ENCODE data around the gene GATA2.

GATA2 gene

DNA sequence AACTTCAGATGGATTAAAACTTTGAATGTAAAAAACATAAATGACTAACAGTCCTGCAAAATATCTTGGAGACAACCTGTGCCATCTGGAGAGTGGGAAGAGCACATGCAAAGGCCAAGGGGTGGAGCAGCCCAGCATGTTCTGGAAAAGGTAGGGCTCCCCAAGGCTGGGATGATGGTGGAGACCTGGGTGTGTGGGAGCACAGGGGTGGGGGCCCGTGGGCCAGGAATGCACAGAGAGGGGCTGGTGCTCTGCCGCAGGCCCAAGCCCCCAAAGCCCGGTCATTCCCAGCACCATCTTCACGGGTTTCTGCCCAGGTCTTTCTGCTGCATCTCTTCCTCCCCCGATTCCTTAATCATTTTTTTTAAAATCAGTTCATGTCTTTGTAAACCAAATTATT is 9.7 kb upstream of the GATA2 start:
- no peak for DNase-seq (ENCODE audit: low read depth in 2 of 2)

DNA sequence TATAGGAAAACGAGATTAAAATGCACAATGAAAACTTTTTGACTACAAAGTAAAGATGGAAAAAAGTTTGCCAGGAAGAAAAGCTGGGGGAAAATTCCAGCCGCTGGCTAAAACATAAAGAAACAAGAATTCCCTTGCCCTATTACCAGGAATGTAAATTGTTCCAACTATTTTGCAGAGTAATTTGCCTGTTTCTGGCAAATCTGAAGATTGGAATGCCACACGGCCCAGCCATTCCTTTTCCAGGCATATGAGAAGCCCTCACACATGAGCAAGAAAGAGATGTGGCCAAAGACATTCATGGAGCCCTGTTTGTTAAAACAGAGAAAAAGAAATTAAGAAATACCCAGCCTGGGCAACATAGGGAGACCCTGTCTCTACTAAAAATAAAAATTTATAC is 8.4 kb upstream of the GATA2 start:
- no peak for DNase-seq (ENCODE audit: low read depth in 2 of 2)

DNA sequence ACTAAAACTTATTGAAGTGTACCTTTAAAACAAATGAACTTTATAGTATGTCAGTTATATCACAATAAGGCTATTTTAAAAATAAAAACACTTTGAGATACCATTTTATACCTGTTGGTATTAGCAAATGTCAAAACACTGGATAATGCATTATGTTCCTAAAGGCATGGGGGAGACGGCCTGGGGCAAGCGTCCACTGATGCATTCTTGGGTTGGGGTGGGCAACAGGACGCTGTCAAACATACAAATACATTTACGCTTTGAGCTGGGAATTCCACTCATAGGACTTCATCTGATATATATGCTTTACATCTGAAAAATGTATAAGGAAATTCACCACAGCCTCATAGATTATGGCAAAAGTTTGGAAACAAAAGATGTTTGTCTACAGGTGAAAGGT is 7.6 kb upstream of the GATA2 start:
- DNase-seq (ENCODE audit: low read depth in 2 of 2): no peak

DNA sequence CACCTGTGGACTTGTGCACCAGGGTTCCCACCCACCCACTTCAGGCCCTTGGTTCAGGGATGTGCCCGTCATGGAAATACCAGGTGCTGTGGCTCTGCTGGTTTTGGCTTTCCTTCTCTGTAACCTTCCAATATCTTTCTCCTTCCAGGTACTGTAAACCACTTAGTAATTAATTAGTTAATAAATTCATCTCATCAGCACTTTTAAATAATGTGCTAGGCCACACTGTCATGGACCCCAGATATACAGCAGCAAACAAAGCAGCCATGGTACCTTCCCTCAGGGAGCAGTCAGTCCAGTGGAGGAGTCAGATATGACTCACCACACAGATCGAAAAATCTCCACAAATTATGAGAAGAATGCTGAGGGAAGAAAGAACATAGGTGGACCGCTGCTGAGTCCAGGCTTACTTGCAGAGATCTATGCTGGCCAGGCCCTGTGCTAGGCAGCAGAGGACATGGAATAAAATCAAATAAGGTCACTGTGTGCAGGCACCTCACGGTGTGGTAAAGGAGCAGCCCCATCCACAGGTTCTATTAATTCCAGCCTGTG is 6.8 kb upstream of the GATA2 start:
- DNase-seq (ENCODE audit: low read depth in 2 of 2): no peak

DNA sequence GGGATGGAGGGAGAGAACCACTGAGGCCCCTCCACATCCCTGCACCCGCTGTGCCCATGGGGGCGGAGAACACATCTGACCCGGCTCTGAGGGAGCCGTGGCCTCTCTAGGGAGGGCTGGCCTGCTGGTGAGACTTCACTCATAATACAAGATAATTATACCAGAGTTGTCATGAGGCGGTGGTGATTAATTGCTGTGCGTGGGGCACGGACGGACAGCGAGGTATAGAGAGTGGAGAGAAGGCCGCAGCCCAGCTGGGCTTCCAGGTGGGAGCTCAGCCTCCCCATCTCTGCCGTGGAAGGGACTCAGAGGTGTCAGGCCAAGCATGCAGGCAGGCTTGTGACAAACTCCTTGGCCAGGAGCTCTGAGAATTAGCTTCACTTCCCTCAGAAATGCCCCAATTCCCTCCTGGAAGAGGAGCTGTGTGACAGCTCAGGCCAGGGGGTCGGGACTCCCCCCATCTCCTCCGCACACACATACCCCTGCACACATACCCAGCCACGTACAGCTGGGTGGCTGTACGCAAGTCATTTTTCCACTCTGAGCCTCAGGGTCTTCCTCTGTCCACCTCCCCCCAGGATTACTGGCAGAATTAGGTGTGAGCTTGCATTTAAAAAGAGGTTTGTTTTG is 6.0 kb upstream of the GATA2 start:
- no peak for DNase-seq (ENCODE audit: low read depth in 2 of 2)

DNA sequence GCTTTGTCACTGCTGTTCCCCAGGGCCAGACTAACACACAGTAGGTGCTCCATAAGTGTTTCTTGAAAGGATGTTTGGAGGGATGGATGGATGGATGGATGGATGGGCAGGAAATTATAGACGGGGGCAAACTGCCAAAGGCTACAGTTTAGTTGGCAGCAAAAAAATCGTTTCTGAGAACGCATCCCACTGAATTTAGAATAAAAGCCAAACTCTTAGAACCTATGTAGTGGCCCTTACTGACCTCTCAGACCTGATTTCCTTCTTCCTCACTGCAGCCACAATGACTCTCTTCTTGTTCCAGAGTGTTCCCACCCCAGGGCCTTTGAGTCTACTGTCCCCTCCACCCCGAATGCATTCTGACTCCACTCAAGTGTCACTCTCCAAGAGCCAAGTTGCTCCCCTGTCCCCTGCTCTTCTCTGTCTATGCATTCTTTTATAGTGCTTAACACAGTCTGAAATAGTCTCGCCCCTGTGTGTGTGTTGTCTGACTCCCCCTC is 5.2 kb upstream of the GATA2 start:
- DNase-seq (ENCODE audit: low read depth in 2 of 2): no peak

DNA sequence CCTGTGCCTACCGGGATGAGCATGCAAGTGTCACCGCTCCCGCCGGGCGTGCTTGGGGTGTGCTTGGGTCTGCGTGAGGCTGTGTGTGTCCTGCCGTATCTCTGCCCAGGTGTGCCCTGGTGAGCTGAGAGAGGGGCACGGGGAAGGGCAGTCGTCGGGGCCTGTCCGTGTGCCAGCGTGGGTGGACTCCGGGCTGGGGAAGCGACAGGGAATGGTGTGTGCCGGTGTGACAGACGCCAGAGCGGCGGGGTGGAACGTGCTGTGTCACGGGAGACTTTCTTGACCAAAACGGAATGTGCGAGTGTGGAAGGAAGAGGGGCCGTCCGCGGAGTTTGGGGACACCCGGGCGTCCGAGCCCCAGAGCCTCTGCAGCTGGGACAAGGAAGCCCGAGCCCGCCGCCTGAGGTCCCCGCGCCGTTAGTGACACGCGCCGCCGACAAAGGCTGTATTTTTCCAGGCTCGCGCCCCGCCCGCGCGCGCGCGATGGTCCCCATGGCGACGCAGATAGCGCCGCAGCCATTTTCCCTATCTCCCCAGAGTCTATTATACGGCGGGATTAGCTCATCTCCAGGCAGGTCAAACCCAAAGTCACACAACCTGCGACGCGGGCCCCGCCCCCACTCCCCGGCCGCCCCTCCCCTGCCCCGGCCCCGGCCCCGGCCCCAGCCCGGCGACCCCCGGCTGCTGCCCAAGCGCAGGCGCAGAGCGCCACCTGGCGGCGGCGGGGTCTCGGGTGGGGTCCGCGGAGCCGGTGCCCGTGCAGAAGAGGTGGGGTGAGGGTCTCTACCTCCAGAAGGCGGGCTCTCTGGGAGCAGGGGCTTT is 4.5 kb upstream of the GATA2 start:
- peak in 1 of 2 donors; percentile 55 for DNase-seq (ENCODE audit: low read depth in 2 of 2)

DNA sequence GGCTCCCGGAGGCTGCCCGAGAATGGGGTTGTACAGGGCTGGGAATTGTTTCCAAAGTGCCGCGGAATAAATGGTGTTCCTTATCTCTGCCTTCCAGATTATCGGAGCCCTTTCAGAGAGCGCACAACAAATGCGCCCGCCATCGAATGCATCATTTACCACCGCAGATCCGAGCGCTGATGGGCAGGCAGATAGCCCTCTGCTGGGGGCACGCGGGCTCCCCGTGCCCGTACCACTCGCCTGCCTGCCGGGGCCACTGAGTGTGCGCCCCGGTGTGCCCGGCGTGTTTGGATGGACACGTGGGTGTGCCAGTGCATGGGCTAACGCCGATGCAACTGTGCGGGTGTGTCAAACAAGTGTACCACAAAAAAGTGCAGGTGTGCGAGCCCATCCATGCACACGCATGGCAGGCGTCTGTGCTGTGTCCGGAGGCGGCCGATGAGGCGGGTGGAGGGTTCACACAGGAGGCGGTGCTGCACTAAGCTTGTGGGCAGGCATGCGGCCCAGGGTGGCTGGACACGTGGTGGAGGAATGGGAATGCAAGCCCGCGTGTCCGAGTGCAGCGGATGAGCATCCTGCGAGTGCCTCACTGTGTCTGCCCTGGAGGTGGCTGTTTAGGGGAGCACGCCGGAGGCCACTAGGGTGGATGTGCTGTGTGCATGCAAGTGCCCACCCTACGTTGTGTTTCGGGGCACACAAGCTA is 3.8 kb upstream of the GATA2 start:
- DNase-seq (ENCODE audit: low read depth in 2 of 2): no peak

DNA sequence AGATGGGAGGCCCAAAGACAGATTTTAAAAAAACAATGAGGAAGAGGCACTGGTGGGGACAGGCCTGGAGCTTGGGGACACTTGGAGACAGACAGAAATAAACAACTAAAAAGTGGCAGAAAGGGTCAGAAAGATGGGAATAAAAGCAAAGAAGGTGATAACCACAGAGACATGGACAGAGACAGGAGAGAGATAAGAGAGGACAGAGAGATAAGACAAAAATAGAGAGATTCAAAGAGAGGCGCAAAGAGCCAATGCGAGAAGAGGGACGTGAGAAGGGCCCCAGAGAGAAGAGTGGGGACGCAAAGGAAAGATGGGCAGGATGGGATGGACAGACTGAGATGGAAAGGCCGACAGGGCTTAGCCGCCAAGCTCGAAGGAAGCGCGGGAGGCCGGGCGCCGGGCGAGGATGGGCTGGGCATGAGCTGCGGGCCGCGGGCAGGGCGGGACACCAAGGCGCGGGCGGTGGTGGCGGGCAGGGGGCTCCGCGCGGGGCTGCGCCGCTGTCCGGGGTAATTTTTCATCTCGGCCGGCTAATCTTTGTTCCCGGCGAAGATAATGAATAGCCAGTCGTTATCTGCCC is 3.1 kb upstream of the GATA2 start:
- no peak for DNase-seq (ENCODE audit: low read depth in 2 of 2)

DNA sequence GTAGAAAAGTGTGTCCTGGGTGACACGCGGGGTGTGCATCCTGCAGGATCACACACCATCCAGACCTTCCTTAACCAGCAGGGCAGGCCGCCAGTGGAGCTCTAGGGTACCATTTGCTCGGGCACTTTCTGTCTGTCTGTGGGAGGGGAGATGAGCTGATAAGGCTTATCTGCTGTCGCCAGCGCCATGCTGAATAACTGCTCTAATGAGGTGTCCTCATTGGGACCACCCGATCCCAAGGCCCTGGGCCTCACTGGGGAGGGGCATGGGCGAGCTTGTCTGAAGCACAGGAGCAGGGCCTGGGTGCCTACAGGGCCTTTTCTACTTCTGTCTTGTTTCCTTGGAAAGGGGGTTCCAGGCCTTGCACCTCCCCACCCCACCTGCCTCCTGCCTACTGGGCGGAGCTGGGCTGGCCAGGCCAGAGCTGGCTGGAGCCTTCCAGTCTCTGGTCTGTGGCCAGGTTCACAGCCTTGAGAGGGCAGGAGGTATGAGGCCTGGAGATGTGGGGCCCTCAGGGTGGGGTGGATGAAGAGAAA is 2.5 kb upstream of the GATA2 start:
- DNase-seq (ENCODE audit: low read depth in 2 of 2): no peak

DNA sequence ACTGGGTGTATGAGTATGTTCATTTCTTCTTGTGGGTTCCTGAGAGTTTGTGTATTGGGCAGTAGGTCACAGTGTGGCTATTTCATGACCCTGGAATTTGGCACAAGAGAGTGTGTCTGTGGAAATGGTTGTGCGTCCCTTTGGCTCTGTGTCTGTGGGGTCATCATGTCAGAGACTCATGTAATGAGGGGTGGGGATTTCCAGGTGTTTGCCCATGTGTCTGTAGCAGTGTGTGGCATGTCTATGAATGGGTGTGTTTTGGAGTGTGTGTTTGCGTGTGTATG is 1.3 kb upstream of the GATA2 start:
- no peak for DNase-seq (ENCODE audit: low read depth in 2 of 2)

DNA sequence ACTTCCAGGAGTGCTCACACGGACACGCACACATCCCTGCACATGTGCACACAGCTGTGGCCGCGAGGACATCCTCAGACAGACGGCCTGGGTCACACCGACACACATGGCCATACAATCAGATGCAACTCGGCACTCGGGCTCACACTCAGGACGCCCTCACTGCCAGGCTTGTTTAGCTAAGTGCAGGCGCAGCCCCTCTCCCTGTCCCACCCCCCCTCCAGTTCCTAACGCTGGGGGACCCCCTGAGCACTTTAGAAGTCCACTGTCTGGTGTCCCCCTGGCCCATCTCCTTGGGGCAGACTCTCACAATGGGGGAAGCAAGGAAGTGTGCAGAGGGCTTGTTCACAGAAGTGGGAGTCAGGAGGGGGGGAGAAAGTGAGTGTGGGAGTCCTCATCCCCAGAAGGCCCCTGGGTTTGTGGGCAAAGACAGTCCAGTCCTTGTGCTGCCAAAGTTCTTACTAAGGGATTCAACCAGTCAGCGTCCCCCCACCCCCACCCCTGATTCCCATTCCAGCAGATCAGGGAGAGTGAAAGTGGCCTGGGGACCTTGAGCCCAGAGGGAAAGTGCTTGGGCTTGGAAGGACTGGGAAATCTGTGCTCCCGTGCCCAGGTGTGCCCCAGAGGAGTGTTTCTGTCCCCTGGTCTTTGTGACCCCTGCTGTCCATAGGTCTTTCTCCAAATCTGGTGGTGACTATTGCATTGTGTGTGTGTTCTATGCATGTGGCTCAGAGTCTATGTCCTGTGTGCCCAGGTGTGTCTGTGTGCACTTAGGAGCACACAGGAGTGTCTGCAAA is 767 bp upstream of the GATA2 start:
- DNase-seq (ENCODE audit: low read depth in 2 of 2): no peak

DNA sequence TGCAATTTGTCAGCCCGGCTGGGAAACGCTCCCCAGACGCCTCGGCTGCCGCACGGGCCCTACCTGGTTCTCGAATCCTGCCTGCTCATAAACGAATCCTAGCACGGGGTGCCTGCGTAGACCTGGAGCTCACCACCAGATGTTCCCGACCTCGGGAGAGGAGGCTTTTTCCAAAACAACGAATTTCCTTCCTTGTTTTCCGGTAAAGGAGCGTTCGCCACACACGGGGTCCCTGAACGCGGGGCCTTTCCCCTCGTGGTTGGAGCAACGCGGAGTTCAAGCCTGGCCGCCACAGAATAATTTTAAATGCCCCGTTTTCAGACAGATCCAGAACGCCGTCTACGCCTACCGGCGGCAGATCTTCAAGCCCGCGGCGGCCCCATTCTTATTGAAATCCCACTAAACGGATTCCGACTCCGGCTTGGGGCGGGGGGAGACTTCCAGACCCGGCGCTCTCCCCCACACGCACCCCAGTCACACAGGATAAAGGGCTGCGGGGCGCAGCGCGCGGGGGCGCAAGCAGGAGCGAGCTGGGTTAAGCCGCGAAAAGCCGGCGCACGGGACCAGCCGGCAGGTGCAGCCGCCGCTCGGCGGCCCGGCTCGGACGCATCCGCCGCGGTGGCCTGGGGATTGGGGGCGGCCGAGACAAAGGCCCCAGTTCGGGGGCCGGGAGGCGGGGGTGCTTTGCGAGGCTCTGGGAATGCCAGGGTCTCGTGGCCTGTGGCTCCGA is 895 bp downstream of the GATA2 start:
- no peak for DNase-seq (ENCODE audit: low read depth in 2 of 2)

DNA sequence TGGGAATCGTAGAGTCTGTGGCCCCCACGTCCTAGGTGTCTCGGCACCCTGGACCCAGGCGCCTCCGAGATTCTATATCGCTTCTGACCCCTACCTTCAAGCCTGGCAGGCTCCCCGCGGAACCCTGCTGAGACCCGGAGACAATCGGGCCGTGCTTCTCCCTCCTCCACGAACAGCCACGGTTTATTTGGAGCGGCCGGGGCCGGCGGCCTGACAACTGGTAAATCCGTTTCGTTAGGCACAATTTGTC is 1.4 kb downstream of the GATA2 start:
- DNase-seq (ENCODE audit: low read depth in 2 of 2): no peak

DNA sequence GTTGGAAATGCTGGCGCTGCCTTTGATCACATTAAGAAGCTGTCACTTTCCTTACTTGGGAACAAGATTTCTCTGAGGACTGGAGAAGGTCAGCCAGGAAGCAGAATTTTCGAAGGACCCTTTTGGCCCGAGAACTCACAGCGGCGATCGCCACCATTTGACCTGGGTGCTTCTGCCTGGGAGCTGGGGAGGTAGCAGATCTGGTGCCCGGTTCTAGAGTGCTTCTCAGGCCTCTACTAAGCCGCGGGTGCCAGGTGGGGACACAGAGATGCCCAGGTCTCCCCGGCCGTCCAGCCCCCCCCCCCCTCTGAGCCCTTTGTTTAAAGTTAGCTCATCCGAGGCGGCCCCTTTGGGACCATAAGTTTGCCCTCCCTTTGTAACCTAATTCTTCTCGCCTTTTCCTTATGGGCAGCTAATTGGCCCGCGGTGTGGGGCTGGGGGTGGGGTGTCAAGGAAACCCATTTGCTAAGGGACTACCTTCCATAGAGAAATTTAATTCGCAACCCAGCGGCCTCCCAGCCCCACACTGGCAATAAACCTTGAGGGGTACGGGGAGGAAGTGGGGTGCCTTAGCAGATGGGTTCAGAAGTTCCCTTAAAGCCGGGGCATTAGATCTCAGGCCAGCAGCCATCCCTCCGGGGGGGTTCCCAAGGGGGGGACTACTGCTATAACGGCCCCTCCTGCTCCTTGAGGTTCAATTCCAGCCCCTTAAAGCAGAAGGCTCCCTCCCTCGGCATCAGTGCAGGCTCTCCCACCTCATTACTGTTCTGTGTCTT is 1.9 kb downstream of the GATA2 start:
- no peak for DNase-seq (ENCODE audit: low read depth in 2 of 2)

DNA sequence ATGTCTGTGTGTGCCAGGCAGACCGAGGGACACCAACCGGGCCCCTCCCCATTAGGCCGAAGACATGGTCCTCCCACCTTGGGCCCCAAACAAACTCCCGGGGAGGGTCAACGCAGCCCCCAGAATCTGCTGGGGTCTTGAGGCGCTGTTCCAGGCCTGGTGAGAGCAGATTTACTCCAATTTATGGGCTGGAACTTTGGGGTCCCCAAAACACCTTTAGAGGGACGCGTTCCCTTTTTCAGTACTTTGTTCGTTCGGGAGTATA is 2.4 kb downstream of the GATA2 start:
- no peak for DNase-seq (ENCODE audit: low read depth in 2 of 2)

DNA sequence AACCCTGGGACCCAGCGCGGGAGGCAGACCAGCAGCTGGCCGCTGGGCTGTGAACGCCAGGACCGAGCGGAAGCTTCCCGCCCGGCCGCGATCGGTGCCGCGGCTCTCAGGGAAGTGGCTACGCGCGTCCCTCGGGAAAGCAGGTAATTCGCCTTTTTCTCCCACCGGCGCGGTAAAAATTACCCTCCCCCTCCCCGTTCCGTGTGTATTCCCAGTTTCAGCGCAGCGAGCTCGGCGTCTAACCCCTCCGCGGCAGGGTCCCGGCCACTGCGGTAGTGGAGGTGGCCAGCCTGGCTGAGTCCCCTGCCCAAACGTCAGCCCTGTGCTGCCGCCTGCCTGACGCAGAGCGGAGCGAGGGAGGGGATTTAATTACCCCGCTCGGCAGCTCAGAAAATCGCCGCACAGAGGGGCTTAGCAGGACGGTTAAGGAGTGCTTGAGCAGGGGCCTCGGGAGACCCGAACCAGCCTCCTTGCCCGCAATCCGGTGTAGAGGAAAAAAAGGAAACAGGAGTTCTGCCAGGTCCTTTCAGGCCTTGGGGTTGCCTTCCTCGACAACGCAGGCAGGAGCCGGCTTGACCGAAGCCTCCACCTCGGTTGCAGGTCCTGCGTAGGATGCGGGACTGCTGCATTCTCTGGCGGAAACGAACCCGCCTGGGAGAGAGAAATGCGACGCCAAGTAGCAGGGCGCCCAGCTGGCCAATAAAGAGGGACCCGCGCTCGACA is 2.9 kb downstream of the GATA2 start:
- no peak for DNase-seq (ENCODE audit: low read depth in 2 of 2)

DNA sequence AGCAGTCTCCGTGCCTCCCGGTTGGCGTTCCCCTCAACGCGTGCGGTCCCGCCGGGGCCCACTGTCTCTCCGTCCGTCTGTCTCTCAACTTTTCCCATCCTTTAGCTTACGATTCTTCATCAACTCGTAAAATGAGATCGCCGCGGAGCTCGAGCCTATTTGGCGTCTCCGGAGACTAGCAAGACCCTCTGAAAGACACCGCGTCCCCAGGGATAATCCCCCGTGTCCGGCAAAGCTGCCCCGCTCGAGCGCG is 3.4 kb downstream of the GATA2 start:
- DNase-seq (ENCODE audit: low read depth in 2 of 2): no peak

DNA sequence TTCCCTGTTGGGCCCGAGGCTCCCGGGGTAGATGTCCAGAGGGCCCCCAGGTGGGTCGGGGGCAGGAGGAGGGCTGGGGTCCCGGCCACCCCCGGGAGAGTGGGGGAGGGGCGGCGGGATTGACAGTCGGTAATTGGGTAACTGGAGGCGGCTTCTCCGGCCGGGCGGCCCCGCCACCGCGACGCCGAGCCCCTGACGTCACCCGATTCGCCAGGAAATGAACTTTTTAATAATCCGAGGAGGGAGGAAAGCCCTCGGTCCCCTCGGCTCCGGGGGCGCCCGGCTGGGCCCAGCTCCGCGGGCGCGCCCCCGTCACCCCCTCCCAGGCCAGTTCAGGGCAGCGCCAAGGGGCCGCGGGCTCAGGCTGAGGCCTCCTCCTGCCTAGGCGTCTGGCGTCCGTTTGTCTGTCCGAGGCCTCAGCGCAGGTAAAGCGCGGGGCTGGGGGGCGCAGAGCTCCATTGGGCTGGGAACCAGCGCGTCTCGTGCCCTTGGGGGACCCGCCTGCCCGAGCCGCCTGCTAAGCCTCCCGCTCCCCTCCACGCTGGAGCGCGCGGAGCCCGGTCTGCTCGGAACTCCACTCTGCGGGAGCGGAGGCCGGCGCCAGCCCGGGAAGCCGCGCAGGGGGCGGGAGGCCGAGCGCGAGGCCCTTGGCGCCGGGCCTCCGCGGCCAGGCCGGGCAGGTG is 3.9 kb downstream of the GATA2 start:
- DNase-seq (ENCODE audit: low read depth in 2 of 2): no peak

DNA sequence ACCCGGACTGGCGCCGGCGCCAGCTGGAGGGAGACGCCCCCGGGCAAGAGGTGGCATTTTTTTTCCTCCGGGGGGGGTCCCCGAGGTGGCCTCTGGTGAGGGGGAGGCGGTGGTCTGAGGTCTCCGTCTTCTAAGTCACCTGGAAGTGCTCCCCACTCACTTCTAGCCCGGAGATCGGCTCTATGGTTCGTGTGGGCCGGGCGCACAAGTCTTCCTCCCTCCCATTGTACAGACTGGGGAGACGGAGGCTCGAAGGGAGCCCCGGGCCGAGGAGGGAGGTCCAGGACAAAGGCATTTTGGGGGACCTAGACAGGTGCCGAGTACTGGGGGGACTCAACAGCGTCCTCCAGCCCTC is 4.4 kb downstream of the GATA2 start:
- no peak for DNase-seq (ENCODE audit: low read depth in 2 of 2)

Measured in stimulated activated CD4-positive, alpha-beta T cell treated with anti-CD3 and anti-CD28 coated beads, Interleukin-15, amount 100 ng/mL, for 48 hours (primary cell).